GM12864 (cell line): ENCODE measurements around the gene LINS1.

ENCODE experiments used
- DNase-seq: peaks from one replicate; pipeline ENCODE4 v3.0.0-alpha.2; 2011; ENCODE audit warnings: low read depth
- H3K4me3 ChIP-seq: 2 replicates; pipeline ENCODE4 v1.5.1; 2011; ENCODE audit warnings: mild to moderate bottlenecking, low read depth, low read length, control low read depth
- TF ChIP-seq, protein P1 (sequence below): IDR thresholded peaks from 2 replicates; pipeline ENCODE4 v1.5.1; 2011; ENCODE audit warnings: low read depth, mild to moderate bottlenecking, moderate library complexity, low read length, control low read depth, inconsistent platforms; ENCODE audit errors: missing control alignments

LINS1 gene, protein sequence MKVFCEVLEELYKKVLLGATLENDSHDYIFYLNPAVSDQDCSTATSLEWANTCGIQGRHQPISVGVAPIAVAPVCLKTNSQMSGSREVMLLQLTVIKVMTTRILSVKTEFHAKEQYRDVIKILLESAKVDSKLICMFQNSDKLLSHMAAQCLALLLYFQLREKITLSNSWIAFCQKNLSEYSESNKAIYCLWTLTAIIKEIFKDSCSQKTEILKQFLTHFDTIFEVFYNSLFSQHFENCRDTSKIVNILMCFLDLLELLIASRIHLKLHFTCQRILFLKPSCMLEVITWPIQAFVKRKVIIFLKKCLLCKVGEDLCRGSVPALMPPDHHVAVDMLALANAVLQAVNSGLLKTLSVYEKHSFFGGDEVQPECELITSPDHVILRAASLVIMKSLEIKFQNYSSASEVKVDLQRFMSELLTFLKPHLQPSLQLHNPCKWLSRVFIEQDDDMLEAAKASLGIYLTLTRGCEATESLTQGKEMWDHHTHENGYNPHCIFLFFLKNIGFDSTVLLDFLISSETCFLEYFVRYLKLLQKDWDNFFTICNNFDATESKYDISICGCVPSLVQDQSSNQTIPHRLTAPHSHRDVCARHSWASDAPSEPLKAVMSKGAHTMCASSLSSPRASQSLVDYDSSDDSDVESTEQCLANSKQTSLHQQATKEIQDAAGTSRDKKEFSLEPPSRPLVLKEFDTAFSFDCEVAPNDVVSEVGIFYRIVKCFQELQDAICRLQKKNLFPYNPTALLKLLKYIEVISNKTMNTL

DNA sequence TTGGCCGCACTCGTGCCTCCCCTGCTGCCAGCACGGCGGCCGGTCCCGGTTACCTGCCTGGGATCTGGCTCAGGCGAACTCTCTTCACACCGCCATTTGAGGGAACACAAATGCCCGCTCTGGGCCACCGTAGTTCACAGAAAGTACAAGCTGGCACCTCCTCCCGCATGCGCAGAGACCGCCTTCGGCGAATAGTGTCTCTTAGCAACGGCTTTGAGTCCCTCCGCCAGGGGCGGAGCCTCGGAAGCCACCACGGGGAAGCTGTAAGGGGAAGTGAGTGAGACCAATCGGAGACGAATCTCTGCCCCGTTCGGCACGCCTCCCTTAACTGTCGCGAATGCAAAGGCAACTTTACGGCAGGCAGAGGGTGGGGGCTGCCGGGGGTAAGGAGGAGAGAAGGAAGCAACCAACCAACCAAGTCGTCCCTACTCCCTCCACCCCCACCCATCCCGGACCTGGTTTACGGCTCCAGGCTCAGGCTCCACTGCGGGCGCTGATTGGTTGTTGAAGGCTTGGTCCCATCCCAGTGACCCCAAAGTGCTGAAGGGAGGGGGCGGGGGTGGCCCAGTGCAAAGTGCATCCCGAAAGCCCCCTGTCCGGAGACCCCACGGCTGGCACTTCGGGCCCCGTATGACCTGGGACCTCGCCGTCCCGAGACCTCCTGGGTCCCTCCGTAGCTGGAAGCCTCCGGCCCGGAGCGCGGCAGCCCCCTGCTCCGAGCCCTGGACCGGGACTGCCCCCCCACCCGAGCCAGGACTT is at the start of gene LINS1, which contains the start of gene ASB7:
Gene LINS1 (minus strand): TSS at position 121 of the 759 bp plus-strand sequence. CDS start 21,342 bp downstream, outside the sequence.
Gene ASB7 (plus strand): TSS at position 526 of the 759 bp plus-strand sequence. CDS start 9,628 bp downstream, outside the sequence.
- TF ChIP-seq, protein P1, sequence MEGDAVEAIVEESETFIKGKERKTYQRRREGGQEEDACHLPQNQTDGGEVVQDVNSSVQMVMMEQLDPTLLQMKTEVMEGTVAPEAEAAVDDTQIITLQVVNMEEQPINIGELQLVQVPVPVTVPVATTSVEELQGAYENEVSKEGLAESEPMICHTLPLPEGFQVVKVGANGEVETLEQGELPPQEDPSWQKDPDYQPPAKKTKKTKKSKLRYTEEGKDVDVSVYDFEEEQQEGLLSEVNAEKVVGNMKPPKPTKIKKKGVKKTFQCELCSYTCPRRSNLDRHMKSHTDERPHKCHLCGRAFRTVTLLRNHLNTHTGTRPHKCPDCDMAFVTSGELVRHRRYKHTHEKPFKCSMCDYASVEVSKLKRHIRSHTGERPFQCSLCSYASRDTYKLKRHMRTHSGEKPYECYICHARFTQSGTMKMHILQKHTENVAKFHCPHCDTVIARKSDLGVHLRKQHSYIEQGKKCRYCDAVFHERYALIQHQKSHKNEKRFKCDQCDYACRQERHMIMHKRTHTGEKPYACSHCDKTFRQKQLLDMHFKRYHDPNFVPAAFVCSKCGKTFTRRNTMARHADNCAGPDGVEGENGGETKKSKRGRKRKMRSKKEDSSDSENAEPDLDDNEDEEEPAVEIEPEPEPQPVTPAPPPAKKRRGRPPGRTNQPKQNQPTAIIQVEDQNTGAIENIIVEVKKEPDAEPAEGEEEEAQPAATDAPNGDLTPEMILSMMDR: no peak
- H3K4me3 ChIP-seq: peak within 1 kb of the TSS; percentile 81
- DNase-seq: peak; percentile 100

DNA sequence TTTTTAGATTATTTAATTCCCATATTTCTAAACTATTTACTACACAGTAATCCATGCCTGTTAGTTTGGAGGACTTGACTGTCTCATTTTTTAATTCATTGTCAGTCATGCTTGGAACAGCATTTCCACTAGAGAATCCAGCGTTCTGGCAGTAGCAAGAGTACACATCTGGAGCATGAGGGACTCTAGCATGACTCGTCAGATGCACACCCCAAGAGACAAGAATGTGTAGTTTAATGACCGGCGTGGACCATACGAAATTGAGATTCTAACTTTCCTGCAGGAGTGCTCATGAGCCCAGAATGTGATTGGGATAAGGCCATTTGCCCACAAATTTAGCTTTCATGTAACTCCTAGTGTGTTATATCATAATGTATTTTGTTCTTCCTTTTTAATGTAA is 49.3 kb upstream of the LINS1 start:
- no peak overlapping the region for H3K4me3 ChIP-seq
- no peak for DNase-seq
- TF ChIP-seq, protein P1: no peak

DNA sequence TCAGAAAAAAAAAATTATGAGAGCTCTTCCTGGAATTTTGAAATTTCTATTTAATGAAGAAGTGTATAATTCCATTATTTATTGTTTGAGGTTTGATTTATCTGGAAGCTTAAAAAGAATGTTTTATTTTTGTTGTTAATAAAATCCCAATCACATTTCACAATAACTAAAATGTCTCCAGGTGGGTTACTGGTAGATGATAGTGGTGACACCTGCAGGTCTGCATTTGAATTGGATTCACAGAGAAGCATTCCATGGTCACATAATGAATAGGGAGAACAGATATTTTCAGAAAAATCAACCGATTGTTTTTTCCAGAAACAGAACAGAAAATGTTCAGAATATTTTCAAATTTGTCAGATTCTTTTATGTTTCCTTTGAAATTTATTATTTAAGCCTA is 48.7 kb upstream of the LINS1 start:
- TF ChIP-seq, protein P1: no peak
- no peak overlapping the region for H3K4me3 ChIP-seq
- no peak for DNase-seq

DNA sequence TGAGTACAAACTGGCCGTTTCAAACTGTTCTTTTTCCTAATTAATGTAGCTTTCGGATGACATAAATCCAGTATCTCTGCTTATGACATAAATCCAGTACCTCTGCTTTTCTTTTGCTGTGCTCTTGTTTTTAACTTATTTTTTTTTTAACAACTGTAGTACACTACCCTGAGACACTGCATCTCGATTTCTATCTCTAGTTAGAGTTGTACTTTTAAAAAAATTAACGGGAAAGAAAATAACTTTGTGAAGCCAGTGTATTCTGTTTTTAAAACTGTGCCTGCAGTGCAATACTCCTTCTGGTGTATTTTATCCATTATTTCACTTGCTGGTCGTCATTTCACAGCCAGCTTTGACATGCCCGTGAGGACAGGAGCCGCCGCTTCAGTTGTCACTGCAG is 47.0 kb upstream of the LINS1 start:
- TF ChIP-seq, protein P1: no peak
- no peak for DNase-seq
- no peak overlapping the region for H3K4me3 ChIP-seq

DNA sequence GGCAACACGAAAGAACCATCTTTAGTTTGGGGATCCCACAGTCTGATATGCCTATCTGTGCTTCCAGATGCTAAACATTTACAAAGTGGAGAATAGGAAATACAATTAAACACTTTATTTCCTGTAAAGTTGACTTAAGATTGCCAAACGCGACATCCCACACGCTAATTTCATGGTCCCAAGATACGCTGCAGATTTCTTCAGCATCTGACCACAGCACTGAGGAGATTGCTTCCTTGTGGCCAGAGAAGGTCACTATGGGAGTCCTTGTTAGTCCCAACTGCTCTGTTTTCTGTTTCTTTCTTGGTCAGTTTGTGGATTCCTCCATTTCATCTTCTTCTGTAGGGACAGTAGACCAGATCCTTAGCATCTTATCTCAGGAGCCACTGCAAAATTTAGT is 43.7 kb upstream of the LINS1 start:
- TF ChIP-seq, protein P1: no peak

DNA sequence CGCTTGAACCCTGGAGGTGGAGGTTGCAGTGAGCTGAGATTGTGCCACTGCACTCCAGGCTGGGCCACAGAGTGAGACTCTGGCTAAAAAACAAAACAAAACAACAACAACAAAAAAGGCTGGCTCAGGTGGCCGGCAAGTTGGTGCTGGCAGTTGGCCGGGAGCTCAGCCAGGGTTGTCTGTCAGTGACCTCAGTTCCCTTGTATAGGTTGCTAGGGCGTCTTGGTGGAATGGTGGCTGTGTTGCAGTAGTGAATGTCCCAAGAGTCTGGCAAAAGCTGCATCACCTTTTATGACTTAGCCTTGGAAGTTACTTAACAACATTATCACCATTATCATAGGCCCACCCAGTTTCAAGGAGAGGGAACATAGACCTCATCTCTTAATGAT is 41.0 kb upstream of the LINS1 start:
- H3K4me3 ChIP-seq: no peak overlapping the region
- DNase-seq: no peak
- TF ChIP-seq, protein P1: no peak

More for the DNA sequence above, 43.7 kb upstream of the LINS1 start:
- DNase-seq: no peak
- H3K4me3 ChIP-seq: no peak overlapping the region
